Stomach (tissue), 4 donors: Measurements from ENCODE around the gene PLCL2.

Experiments used
- EP300 ChIP-seq: sonication (generic); formaldehyde crosslinking; IDR thresholded peaks from one replicate; pipeline ENCODE4 v1.6.1; 2017; ENCODE audit warnings: antibody characterized with exemption
- POLR2AphosphoS5 ChIP-seq, 3 donors: sonication (generic); formaldehyde crosslinking; IDR thresholded peaks; one replicate each; pipeline ENCODE4 v1.6.1; 2016; ENCODE audit warnings: antibody characterized with exemption in 3 of 3

DNA sequence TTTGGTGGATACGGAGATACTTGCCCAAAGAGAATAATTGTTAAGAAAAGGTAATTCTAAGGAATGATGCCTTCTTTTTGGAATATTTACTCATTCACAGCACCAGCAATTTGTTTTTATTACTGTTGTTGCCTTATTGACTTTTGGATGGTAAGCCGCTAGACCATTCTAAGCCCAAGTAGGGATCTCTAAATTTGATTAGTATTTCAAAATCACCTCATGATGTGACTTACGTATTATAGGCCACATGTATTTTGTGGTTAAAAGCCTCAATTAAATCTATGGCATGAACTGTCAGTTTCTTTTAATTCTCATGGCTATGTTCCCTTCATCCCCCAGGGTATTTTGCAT lies 94.1 kb downstream of the PLCL2 start:
- TF ChIP-seq EP300 (no peak), POLR2AphosphoS5 (IDR thresholded peaks at IDR 0.05) (no peak)
